Stimulated activated CD4-positive, alpha-beta T cell treated with anti-CD3 and anti-CD28 coated beads, Interleukin-4, amount 100 ng/mL, for 1 hour (primary cell): Measurements from ENCODE around the gene NINL.
"Not testable (repeated sequence)": the region's sequence is repeated elsewhere in the genome, so short reads cannot be mapped to it uniquely, and the experiment has no call there.

Experiments used
- DNase-seq: peaks from one replicate; pipeline ENCODE4 v3.0.0-alpha.2; 2020

Gene NINL

DNA sequence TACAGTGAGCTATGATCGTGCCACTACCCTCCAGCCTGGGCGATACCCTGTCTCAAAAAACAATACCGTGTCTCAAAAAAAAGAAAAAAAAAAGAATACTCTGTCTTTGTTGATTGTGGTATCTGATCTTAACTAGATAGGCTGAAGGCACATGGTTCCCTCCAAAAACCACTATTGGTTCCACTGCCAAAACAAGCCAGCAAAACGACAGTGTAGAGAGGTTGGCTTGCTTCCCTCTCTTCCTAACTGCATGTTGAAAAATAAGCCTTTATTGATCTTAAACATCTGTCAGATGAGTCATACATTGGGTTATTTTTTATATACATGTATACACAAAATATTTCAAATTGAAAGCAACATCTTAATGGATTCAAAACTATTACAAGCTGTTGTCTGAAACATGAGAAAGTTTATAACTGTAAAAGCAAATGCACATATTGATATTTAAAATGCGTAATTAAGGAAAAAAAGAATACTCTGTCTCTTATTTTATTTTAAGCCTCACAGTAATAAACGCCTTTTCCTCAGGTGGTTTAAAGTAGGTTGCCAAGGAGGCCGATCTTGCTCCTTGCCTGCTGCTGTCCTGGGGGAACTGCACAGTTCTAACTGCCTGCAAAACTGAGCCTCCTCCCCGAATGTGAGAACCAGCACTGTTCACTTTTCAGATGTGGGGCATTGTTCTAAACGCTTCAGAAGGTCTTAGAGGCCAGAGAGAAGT, 7.0 kb upstream of the NINL start:
- DNase-seq, result no peak

DNA sequence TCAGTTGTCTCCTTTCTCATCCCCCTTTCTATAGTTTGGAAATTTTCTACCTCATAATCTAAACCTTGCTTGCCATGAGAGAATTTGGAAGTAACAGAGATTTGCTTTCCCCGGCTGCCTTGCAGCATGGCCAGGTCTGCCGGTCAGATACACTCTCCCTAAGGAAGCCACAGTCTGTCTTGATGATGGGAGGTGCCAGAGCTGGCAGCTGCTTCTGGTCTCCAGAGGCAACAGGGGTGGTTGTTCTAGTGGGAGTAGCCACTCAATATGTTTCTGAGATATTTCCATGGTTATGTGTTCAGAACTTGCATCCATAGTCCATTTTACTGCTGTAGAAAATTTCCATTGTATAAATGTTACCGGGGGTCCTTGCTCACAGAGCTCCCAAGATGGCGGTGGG, 5.4 kb upstream of the NINL start:
- DNase-seq, result not testable (repeated sequence)

DNA sequence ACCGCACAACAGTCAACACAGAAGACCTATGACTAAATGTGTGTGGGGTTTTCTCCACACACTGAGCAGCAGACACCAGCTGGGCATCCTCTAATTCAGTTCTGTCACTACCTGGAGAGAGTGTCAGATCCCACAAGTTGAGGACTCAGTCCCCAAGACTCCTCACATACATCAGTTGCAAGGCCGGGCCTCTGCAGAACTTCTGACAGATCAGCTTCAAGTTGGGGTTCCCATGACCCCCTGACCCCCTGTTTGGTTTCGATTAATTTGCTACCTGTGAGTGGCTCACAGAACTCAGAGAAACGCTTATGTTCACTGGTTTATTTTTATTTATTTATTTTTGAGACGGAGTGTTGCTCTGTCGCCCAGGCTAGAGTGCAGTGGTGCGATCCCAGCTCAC, 3.2 kb upstream of the NINL start:
- DNase-seq, result no peak

DNA sequence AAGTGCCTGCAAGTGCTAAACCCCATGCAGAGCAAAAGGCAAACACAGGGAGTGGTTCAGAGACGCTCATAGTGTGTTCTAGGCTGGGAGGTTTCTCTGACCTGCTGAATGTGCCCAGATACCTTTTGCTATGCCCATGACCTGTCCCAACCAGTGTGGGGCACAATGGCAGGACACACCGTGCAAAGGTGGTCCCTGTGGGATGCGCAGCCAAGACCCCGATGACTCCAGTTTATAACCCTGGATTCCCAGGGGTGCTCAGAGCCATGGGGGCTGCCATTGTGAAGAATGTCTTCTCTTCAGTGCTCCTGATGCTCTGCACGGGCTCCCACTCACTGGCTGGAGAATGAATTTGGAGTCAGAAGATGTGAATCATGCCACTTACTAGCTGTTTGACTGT, 2.2 kb upstream of the NINL start:
- DNase-seq, result no peak

DNA sequence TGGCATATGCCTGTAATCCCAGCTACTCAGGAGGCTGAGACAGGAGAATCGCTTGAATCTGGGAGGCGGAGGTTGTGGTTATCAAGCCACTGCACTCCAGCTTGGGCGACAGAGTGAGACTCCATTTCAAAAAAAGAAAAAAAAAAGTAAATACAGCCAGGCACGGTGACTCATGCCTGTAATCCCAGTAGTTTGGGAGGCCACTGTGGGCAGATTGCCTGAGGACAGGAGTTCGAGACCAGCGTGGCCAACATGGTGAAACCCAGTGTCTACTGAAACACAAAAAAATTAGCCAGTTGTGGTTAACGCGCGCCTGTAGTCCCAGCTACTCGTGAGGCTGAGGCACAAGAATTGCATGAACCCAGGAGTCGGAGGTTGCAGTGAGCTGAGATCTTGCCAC, 1.5 kb upstream of the NINL start:
- no peak for DNase-seq

DNA sequence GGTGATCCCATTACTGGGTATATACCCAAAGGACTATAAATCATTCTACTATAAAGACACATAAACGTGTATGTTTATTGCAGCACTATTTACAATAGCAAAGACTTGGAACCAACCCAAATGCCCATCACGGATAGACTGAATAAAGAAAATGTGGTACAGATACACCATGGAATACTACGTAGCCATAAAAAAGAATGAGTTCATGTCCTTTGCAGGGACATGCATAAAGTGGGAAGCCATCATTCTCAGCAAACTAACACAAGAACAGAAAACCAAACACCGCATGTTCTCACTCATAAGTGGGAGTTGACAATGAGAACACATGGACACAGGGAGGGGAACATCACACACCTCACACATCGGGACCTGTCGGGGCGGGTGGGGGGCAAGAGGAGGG, 1.7 kb downstream of the NINL start:
- DNase-seq, result not testable (repeated sequence)

DNA sequence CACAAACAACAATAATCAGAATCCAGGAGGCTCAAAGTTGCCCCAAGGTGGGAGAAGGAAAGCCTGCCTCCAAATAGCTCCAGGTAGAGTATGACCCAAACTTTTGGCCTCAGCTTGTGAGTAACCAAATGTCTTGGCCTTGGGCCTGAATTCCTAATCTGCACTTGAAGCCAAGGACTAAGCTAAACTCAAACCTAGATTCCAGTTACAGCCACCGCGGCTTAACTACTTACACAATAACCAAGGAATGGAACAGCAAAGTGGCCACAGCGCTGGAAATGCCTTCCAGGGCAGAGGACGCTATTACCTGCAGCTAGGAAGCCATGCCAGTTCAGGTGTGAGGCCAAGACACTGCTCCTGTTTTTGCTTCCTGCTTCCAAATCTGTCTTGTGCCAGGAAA, 4.6 kb downstream of the NINL start:
- no peak for DNase-seq

DNA sequence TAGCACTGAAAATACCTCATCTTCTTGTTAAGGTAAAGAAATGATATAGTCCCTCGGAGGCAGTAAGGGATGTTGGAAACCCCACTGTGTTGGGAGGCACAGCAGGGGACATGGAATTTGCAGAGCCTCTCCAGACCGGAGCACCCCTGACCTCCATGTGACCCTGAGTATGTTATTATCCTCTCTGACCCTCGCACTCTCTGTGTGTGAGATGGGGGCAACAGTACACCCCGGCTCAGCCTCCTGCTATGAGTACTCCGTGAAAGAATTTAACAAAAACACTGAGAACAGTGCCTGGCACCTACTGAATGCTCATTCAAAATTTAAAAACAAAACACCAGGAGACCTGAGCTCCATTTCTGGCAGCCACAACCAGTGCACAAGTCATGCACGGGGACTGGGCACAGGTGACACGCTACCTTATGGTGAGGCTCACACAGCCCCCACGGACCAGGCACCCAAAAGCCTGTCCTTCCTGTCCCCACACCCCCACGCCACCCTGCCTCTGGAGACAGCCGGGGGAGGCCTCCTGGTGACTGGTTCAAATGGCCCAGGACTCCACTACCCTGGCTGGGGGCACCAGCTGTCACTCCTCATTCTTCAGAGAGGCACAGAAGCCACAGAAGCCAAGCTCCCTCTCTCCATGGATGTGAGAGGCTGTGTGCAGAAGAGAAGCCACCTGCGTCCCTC, 6.1 kb downstream of the NINL start:
- no peak for DNase-seq

DNA sequence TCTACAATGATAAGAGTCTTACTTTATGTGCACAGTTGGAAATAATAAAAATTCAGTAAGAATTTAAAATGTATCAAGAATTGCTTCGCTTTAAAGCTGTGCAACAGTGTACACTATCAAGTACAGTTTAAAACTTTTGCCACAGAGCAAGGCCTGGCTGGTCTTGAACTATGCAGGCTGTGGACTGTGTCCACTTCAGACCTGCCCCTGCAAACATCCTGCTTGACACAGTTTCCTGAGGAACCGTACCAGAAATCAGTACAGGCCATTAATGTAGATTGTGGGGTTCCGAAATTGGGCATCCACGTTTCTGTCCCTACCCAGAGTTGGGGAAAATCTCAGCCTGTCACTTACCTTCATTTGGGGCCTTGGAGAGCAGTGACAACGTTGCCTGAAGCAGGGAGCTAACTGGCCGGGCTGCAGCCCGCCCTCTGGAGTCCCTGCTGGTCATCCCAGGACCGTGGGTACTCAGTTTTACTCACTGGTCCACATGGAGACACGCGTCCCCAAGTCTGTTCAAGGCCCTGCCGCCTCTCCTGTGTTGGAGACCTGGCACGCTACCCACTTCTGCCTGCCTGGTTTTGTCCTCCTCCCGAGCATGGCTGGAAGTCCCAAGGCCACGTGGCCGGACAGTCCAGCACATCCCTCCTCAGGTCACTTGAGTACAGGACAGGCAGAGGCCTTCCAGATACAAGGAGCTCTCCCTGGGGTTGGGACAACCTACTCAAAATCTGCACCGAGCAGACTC, 8.4 kb downstream of the NINL start:
- no peak for DNase-seq

DNA sequence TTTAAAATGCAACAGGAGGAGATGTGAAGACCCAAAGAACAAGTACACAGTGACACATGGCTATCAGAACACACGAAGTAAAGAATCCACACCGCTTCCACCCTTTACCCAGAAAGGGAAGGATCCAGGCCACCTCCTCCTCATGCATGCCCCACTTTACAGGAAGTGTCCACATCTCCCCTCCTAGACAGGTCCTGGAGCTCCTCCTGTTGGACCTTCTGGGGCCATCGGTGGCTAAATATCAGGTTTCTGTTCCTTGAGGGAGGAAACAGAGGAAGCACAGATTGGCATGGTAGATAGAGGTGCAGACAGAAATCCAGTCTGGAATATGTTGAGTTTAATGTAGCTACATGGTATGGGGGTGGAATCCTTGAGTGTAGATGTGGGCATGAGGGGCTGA, 10.9 kb downstream of the NINL start:
- no peak for DNase-seq

DNA sequence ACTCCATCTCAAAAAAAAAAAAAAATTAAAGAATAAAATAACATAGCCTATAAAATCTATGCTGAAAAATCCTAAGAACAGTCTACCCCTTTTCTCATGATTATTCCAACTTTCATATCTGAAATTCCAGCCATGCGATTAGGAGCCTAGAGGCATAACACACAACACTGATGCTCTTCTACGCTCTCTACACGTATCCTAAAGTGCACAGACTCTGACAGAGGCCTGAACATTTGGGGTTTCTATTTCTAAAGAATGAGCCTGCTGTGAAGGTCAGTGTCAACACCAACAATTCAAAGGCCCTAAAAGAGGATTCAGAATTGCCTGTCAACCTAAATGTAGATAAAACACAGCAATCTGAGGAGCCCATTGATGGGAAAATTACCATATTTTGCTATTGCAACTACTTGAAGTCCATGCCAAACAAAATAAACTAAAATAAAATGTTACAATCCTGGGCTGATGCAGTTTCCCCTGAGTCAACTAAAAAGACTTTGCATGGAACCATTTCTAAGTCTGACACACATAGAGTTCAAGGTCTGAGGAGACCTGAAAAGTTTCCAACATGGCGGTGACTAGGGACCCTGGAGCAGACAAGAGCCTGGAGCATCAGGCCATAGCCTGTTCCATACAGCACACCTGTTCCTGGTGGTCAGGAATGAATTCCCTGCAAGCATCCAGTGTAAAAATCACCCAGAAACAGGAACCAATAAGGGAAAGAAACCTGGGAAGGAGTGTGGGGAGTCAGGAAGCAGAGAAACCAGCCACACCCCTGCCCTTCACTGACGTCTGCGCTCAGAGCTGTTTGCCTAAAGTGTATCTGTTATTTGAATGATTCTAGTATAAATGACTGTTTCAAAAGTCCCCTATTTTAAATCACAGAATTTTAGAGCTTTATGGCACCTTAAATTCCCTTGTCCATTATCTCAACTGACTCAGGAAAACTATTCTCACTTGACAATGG, 11.8 kb downstream of the NINL start:
- DNase-seq, result no peak

DNA sequence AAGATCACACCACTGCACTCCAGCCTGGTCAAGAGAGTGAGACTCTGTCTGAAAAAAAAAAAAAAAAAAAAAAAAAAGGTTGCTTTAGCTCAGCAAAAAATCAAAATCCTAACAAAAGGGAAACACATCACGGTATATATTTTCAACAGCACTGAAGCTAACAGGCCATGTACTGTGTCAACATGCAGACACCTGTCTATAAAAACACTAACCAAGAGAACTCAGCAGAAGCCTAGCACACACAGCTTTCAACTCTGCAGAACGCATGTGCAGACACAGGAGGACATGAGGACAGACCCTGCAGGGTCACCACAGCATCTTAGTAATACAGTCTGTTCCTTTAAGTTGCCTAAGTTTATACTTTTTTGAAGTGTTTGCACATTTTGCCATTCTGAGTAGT, 13.5 kb downstream of the NINL start:
- no peak for DNase-seq

DNA sequence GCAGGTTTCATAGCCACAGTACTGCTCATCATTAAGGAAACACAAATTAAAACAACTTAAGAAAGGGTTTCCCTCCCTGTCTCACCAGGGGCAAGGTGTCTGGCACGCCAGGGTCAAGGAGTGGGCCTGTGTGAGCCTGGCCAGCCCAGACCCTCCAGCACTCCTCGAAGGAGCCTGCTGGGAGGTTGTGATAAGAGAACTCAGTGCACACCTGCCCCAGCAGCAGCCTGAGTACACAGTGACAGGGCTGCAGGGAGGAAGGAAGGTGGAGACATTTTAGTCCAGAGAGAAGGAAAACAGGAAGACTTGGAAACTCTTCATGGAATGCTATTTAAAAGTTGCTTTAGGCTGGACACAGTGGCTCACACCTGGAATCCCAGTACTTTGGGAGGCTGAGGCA, 14.1 kb downstream of the NINL start:
- no peak for DNase-seq

DNA sequence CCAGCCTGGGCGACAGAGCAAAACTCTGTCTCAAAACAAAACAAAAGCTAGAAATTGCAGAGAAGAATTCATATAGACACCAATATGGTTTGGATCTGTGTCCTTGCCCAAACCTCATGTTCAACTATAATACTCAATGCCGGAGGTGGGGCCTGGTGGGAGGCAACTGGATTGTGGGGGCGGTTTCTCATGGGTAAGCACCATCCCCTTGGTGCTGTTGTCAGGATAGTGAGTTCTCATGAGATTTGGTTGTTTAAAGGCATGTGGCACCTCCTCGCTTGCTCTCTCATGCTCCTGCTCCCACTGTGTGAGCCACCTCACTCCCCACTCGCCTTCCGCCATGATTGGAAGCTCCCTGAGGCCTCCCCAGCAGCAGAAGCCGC, 15.2 kb downstream of the NINL start:
- no peak for DNase-seq

DNA sequence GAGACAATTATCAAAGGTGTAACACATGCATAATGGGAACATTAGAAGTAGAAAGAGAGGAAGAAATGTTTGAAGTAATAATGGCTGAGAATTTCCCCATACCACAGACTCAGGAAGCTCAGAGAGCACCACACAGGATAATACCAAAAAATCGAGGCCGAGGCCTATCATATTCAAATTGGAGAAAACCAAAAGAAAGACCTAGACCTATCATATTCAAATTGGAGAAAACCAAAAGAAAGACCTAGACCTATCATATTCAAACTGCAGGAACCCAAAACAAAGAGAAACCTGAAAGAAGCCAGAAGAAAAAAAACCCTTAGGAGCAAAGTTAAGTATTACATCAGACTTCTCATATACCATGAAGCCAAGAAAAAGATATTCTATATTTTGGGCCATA, 18.0 kb downstream of the NINL start:
- no peak for DNase-seq

DNA sequence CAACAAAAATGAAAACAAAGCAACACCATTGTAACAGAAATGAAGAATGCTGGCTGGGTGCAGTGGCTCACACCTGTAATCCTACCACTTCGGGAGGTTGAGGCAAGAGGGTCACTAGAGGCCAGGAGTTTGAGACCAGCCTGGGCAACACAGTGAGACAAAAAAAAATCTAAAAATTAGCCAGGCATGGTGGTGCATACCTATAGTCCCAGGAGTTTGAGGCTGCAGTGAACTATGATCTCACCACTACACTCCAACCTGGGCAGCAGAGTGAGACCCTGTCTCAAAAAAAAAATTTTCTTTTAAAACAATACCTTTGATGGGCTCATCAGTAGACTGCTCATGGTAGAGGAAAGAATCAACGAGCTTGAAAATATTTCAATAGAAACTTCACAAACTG, 18.5 kb downstream of the NINL start:
- DNase-seq, result no peak

DNA sequence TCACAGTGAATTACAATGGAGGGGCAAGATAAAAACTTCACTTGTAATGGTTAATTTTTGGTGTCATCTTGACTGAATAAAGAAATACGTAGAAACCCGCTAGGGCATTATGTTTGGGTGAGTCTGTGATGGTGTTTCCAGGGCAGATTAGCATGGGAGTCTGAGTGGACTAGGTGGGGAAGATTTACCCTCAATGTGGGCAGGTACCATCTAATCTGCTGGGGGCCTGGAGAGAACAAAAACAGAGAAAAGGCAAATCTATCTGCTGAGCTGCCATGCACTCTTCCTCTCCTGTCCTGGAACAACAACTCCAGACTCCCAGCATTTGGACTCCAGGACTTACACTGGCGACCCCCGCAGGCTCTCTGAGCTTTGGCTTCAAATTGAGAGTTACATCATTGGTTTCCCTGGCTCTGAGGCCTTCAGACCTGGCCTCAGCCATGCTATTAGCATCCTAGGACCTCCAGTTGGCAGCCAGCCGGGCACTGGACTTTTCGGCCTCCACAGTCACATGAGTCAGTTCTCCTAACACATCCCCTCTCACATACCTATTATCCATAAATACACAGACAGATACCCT, 19.7 kb downstream of the NINL start:
- no peak for DNase-seq

DNA sequence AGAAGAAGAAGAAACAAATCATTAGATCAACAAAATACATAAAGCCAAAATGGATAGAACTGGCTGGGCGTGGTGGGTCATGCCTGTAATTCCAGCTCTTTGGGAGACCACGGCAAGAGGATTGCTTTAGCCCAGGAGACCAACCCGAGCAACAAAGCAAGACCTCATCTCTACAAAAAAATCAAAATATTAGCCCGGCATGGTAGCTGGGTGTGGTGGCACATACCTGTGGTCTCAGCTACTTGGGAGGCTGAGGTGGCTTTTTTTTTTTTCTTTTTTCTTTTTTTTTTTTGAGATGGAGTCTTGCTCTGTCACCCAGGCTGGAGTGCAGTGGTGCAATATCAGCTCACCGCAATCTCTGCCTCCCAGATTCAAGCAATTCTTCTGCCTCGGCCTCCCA, 21.5 kb downstream of the NINL start:
- no peak for DNase-seq

DNA sequence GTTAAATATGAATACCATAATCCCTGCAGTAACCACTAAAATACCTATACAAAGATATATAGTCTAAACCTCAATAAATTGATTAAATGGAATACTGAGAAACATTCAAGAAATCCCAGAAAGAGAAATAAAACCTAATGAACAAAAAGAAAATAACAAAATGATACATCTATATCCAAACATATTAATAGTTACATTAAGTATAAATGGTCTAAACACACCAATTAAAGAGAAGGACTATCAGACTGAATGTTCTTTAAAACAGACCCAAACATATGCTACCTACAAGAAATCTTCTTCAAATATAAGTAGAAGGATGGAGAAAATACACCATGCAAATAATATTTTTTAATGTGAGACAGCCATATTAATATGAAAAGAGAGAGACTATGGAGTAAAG, 22.0 kb downstream of the NINL start:
- no peak for DNase-seq

DNA sequence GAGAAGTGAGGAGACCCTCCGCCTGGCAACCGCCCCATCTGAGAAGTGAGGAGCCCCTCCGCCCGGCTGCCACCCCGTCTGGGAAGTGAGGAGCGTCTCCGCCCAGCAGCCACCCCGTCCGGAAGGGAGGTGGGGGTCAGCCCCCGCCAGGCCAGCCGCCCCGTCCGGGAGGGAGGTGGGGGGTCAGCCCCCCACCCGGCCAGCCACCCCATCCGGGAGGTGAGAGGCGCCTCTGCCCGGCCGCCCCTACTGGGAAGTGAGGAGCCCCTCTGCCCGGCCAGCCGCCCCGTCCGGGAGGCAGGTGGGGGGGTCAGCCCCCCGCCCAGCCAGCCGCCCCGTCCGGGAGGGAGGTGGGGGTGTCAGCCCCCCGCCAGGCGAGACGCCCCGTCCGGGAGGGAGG, 23.6 kb downstream of the NINL start:
- not testable (repeated sequence) for DNase-seq

DNA sequence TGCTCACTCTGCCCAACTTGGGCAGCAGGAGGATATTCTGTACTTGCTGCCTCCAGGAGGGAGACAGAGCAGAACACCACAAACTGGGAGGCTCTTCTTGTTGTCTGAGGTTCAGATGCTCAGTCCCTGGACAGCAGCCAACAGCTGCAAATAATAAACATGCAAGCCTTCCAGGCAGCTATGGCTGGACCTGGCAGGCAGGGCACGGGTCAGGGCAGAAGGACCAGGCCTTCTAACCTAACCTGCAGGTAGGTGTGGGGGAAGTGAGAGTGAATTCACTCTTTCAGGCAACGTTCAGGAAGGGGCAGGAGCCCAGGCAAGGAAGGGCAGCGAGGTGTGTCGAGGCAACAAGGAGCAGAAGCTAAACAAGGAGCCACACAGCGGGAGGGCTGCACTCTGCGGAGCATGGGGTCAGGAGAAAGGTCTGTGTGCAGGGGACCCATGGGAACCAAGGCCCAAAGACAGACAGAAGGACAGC, 31.5 kb downstream of the NINL start:
- no peak for DNase-seq

DNA sequence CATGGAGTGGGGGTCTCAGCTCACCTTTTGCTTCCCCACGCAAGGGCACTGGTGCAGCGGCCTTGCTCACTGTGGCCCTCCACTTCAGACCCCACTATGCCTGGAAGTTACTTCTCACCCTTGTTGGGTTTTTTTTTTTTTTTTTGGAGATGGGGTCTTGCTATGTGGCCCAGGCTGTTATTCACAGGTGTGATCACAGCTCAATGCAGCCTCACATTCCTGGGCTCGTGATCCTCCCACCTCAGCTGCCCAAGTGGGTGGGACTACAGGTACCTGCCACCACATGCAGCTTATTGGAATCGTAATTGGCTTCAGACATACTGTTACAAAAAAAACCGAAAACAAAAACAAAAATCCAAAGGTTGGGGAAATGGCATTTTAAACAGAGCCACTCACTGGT, 32.4 kb downstream of the NINL start:
- DNase-seq, result no peak
